ENCODE measurements around the gene MAK.
"Not testable (repeated sequence)": the region's sequence is repeated elsewhere in the genome, so short reads cannot be mapped to it uniquely, and the experiment has no call there.

DNA sequence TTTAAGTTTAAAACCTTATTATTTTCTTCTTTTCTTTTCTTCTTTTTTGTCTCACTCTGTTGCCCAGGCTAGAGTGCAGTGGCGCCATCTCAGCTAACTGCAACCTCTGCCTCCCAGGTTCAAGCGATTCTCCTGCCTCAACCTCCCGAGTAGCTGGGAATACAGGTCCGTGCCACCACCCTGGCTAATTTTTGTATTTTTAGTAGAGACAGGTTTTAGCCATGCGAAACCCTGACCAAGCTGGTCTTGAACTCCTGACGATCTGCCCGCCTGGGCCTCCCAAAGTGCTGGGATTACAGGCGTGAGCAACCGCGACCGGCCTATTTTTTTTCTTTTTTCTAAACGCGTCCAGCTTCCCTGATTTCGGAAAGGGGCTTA, 43.9 kb upstream of the MAK start:
- TF ChIP-seq, protein P1, sequence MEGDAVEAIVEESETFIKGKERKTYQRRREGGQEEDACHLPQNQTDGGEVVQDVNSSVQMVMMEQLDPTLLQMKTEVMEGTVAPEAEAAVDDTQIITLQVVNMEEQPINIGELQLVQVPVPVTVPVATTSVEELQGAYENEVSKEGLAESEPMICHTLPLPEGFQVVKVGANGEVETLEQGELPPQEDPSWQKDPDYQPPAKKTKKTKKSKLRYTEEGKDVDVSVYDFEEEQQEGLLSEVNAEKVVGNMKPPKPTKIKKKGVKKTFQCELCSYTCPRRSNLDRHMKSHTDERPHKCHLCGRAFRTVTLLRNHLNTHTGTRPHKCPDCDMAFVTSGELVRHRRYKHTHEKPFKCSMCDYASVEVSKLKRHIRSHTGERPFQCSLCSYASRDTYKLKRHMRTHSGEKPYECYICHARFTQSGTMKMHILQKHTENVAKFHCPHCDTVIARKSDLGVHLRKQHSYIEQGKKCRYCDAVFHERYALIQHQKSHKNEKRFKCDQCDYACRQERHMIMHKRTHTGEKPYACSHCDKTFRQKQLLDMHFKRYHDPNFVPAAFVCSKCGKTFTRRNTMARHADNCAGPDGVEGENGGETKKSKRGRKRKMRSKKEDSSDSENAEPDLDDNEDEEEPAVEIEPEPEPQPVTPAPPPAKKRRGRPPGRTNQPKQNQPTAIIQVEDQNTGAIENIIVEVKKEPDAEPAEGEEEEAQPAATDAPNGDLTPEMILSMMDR (IDR thresholded peaks at IDR 0.05), result not testable (repeated sequence)
- TF ChIP-seq POLR2A (IDR thresholded peaks at IDR 0.05), result not testable (repeated sequence)
